ENCODE results near the gene ZNF318. TPM values are rescaled to one million over a fixed set of nuclear protein-coding genes. Genes with fewer than 3 reads are reported as not detected.

The ZNF318 gene
- 10 to 100 TPM; 19.9 to 20.5 TPM for total RNA-seq

GRCh38 chr6:43369174-43370002 is at the start of gene ZNF318:
ZNF318 (minus strand) TSS chr6:43369647; CDS start chr6:43369365, 282 bp downstream.

GRCh38 chr6:43308101-43308989 is 61.1 kb downstream of the ZNF318 start, which contains the start of gene CRIP3:
CRIP3 (minus strand) TSS chr6:43308826; CDS start chr6:43308792, 34 bp downstream.

GRCh38 chr6:43297644-43298564 is 71.5 kb downstream of the ZNF318 start, which contains the start of gene SLC22A7:
SLC22A7 (plus strand) TSS chr6:43298260; CDS start chr6:43298359, 99 bp downstream.

Other genes with a start within 250 kb of the ZNF318 start
- 10 to 100 TPM; 36.4 to 38.7 TPM for gene SRF, start 198.4 kb downstream of the ZNF318 start, total RNA-seq
- 10 to 100 TPM; 59.8 to 59.9 TPM for gene CUL9, start 187.5 kb downstream of the ZNF318 start, total RNA-seq
- gene DNPH1, start 140.2 kb downstream of the ZNF318 start, total RNA-seq: 10 to 100 TPM; 43.1 to 43.6 TPM
- gene TTBK1, start 126.2 kb downstream of the ZNF318 start, total RNA-seq: under 1 TPM in 1 of 2 experiments, not detected in 1; 0.03 TPM
- not detected for gene SLC22A7, start 71.4 kb downstream of the ZNF318 start, total RNA-seq
- under 1 TPM; 0.29 to 0.35 TPM for gene CRIP3, start 60.8 kb downstream of the ZNF318 start, total RNA-seq
- 10 to 100 TPM; 42.2 to 48.8 TPM for gene ABCC10, start 57.9 kb upstream of the ZNF318 start, total RNA-seq
- under 1 TPM; 0.43 to 0.55 TPM for gene DLK2, start 85.9 kb upstream of the ZNF318 start, total RNA-seq
- 10 to 100 TPM; 35.9 to 39.7 TPM for gene TJAP1, start 107.9 kb upstream of the ZNF318 start, total RNA-seq
- under 1 TPM; 0.14 to 0.33 TPM for gene LRRC73, start 140.7 kb upstream of the ZNF318 start, total RNA-seq
- gene YIPF3, start 147.3 kb upstream of the ZNF318 start, total RNA-seq: 10 to 100 TPM; 63.2 to 69.1 TPM
- gene POLR1C, start 147.4 kb upstream of the ZNF318 start, total RNA-seq: 10 to 100 TPM; 30.0 to 36.2 TPM
- 10 to 100 TPM; 49.0 to 49.5 TPM for gene XPO5, start 206.4 kb upstream of the ZNF318 start, total RNA-seq
- gene POLH, start 206.5 kb upstream of the ZNF318 start, total RNA-seq: 10 to 100 TPM; 67.9 to 70.9 TPM

All from activated naive CD4-positive, alpha-beta T cell treated with anti-CD3 and anti-CD28 coated beads, Interleukin-2, amount 10 ng/mL, durations not matched to agents 5 hours and 36 hours (primary cell).